Smooth muscle cell (in vitro differentiated cells): ENCODE data around the gene BNC2. TPM values are rescaled to one million over a fixed set of nuclear protein-coding genes. Genes with fewer than 3 reads are reported as not detected.

Experiments used
- DNase-seq: peaks from one replicate; lab custom pipeline; 2025; ENCODE audit not compliant: unreplicated experiment; lab: John Stamatoyannopoulos, UW
- H2AFZ ChIP-seq: fragments of 200-600 bp; sonication (generic); 2 replicates; pipeline ENCODE4 v1.6.0; 2016; ENCODE audit warnings: antibody characterized with exemption, low read depth, mild to moderate bottlenecking
- H3F3A ChIP-seq: fragments of 200-600 bp; sonication (generic); 2 replicates; pipeline ENCODE4 v1.6.0; 2017; ENCODE audit warnings: antibody characterized with exemption, low read depth
- H3K27ac ChIP-seq: fragments of 200-600 bp; sonication (generic); 2 replicates; pipeline ENCODE4 v1.5.1; 2016; ENCODE audit warnings: low read depth, mild to moderate bottlenecking
- H3K27me3 ChIP-seq: fragments of 200-600 bp; sonication (generic); 2 replicates; pipeline ENCODE4 v1.6.1; 2016; ENCODE audit warnings: low read depth, mild to moderate bottlenecking
- H3K36me3 ChIP-seq: fragments of 200-600 bp; sonication (generic); 2 replicates; pipeline ENCODE4 v1.5.1; 2016; ENCODE audit warnings: low read depth
- H3K4me1 ChIP-seq: fragments of 200-600 bp; sonication (generic); 2 replicates; pipeline ENCODE4 v1.5.1; 2016; ENCODE audit warnings: low read depth
- H3K4me2 ChIP-seq: fragments of 200-600 bp; sonication (generic); 2 replicates; pipeline ENCODE4 v1.6.0; 2016; ENCODE audit warnings: mild to moderate bottlenecking
- H3K4me3 ChIP-seq: fragments of 200-600 bp; sonication (generic); 2 replicates; pipeline ENCODE4 v1.5.1; 2016; ENCODE audit warnings: mild to moderate bottlenecking
- H3K79me2 ChIP-seq: fragments of 200-600 bp; sonication (generic); 2 replicates; pipeline ENCODE4 v1.6.0; 2016; ENCODE audit warnings: low read depth, mild to moderate bottlenecking
- H3K9ac ChIP-seq: fragments of 200-600 bp; sonication (generic); 2 replicates; pipeline ENCODE4 v1.6.0; 2016; ENCODE audit warnings: low read depth
- H3K9me3 ChIP-seq: fragments of 200-600 bp; sonication (generic); replicated peaks from 2 replicates; pipeline ENCODE4 v1.5.1; 2016; ENCODE audit warnings: low read depth
- H4K20me1 ChIP-seq: fragments of 200-600 bp; sonication (generic); 2 replicates; pipeline ENCODE4 v1.6.0; 2016; ENCODE audit warnings: low read depth
- WGBS: methylation state at CpG from one replicate; pipeline ENCODE4 v1.1.7; 2016; ENCODE audit warnings: low lambda C conversion rate; 5-methylcytosine and 5-hydroxymethylcytosine counted together
- polyA plus RNA-seq: library from polyadenylated mRNA; unstranded; fragments of >200 nt; fragmentation: Nextera tagmentation; extraction: Ambion mirVana; gene quantifications from 2 replicates; pipeline ENCODE4 v1.2.1, GENCODE V29; 2016
- total RNA-seq: library from RNA; depleted of rRNA; stranded (reverse); fragments of >200 nt; gene quantifications from 2 replicates; pipeline ENCODE4 v1.2.3, GENCODE V29; 2014
- TF ChIP-seq, protein P1 (sequence below): fragments of 200-600 bp; sonication (generic); IDR thresholded peaks from 2 replicates; pipeline ENCODE4 v1.5.1; 2017; ENCODE audit warnings: borderline replicate concordance, mild to moderate bottlenecking, antibody characterized with exemption; ENCODE audit not compliant: insufficient read depth, poor library complexity, severe bottlenecking

BNC2 gene
- total and polyA plus RNA-seq, 2 experiments from 2014 or later: 11.6 to 13.5 TPM

GRCh38 chr9:16436545-16436944 is 433.9 kb downstream of the BNC2 start:
- H3K36me3 ChIP-seq: no peaks in the 10 kb centered on the region
- H3K27ac ChIP-seq: no peak overlapping the region
- H3K4me2 ChIP-seq: no peak overlapping the region
- no peak overlapping the region for H3K9ac ChIP-seq
- WGBS: 96% methylated on average over 10 of the region's 10 CpGs
- H4K20me1 ChIP-seq: no peaks in the 10 kb centered on the region
- no peak for DNase-seq
- H3K27me3 ChIP-seq: no peaks in the 10 kb centered on the region
- no peak overlapping the region for H2AFZ ChIP-seq
- H3K4me3 ChIP-seq: no peak overlapping the region
- H3K79me2 ChIP-seq: no peaks in the 10 kb centered on the region
- H3K9me3 ChIP-seq: no peaks in the 10 kb centered on the region
- H3K4me1 ChIP-seq: peaks cover 14% of the 10 kb centered on the region
- H3F3A ChIP-seq: no peaks in the 10 kb centered on the region
- TF ChIP-seq, protein P1, sequence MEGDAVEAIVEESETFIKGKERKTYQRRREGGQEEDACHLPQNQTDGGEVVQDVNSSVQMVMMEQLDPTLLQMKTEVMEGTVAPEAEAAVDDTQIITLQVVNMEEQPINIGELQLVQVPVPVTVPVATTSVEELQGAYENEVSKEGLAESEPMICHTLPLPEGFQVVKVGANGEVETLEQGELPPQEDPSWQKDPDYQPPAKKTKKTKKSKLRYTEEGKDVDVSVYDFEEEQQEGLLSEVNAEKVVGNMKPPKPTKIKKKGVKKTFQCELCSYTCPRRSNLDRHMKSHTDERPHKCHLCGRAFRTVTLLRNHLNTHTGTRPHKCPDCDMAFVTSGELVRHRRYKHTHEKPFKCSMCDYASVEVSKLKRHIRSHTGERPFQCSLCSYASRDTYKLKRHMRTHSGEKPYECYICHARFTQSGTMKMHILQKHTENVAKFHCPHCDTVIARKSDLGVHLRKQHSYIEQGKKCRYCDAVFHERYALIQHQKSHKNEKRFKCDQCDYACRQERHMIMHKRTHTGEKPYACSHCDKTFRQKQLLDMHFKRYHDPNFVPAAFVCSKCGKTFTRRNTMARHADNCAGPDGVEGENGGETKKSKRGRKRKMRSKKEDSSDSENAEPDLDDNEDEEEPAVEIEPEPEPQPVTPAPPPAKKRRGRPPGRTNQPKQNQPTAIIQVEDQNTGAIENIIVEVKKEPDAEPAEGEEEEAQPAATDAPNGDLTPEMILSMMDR: no peak

GRCh38 chr9:16434526-16434925 is 435.9 kb downstream of the BNC2 start:
- Histone ChIP-seq H3K27me3 (no peaks in the 10 kb centered on the region), H3K9me3 (no peaks in the 10 kb centered on the region), H3K4me3 (no peak overlapping the region), H2AFZ (no peak overlapping the region), H3K36me3 (no peaks in the 10 kb centered on the region), H3K27ac (peak overlapping the region; percentile 35), H3K4me1 (peaks cover 18% of the 10 kb centered on the region), H3K9ac (no peak overlapping the region), H3K4me2 (peak overlapping the region; percentile 43), H4K20me1 (no peaks in the 10 kb centered on the region), H3F3A (no peaks in the 10 kb centered on the region), H3K79me2 (no peaks in the 10 kb centered on the region)
- DNase-seq: no peak
- TF ChIP-seq, protein P1: no peak
- 42% methylated on average over 6 of the region's 6 CpGs for WGBS

- 94% methylated on average over 3 of the region's 3 CpGs for WGBS
These were observed 437.0 kb downstream of the BNC2 start for GRCh38 chr9:16433494-16433893.

More at GRCh38 chr9:16433494-16433893, 437.0 kb downstream of the BNC2 start:
- Histone ChIP-seq H3K4me2 (no peak overlapping the region), H3K9ac (no peak overlapping the region), H4K20me1 (no peaks in the 10 kb centered on the region), H3K79me2 (no peaks in the 10 kb centered on the region), H3K27me3 (no peaks in the 10 kb centered on the region), H3K9me3 (no peaks in the 10 kb centered on the region), H2AFZ (no peak overlapping the region), H3K4me3 (no peak overlapping the region), H3K4me1 (peaks cover 22% of the 10 kb centered on the region), H3K27ac (no peak overlapping the region), H3F3A (no peaks in the 10 kb centered on the region), H3K36me3 (no peaks in the 10 kb centered on the region)
- DNase-seq: no peak
- TF ChIP-seq, protein P1: no peak
